H1 (cell line): ENCODE measurements around the gene LBH.

Experiments used
- CBX8 ChIP-seq: fragments of 300-800, 300-1000 bp; sonication (generic); IDR thresholded peaks from 2 replicates; pipeline ENCODE4 v1.7.1; 2016; ENCODE audit warnings: low read depth, low read length, borderline replicate concordance
- CTCF ChIP-seq, 3 experiments: IDR thresholded peaks; 1 replicate in 2 of 3; 2 replicates in 1 of 3; pipeline versions ENCODE4 v1.5.1 to v1.6.1; 2011; ENCODE audit warnings: low read length in 3 of 3, mild to moderate bottlenecking in 3 of 3, inconsistent platforms in 2 of 3, low read depth in 1 of 3, moderate library complexity in 1 of 3; ENCODE audit not compliant: insufficient read depth in 1 of 3; ENCODE audit errors: control extremely low read depth in 1 of 3
- EP300 ChIP-seq, 2 experiments: IDR thresholded peaks; 1 replicate in 1 of 2; 2 replicates in 1 of 2; pipeline ENCODE4 v1.6.1; 2011 to 2012; ENCODE audit warnings: low read depth in 2 of 2, low read length in 2 of 2, mild to moderate bottlenecking in 2 of 2, borderline replicate concordance in 1 of 2, inconsistent platforms in 1 of 2, moderate library complexity in 1 of 2
- POLR2A ChIP-seq, 2 experiments: IDR thresholded peaks; 1 replicate in 1 of 2; 2 replicates in 1 of 2; pipeline ENCODE4 v1.6.1; 2011; ENCODE audit warnings: low read depth in 2 of 2, low read length in 2 of 2, mild to moderate bottlenecking in 2 of 2; ENCODE audit errors: control extremely low read depth in 1 of 2
- SP1 ChIP-seq: IDR thresholded peaks from 2 replicates; pipeline ENCODE4 v1.6.1; 2011; ENCODE audit warnings: low read depth, low read length

GRCh38 chr2:30235859-30236535 lies 4.7 kb downstream of the LBH start:
- TF ChIP-seq CBX8 (no peak), EP300 (IDR thresholded peaks at IDR 0.05; ENCODE audit: borderline replicate concordance in 1 of 2, low read depth in 2 of 2, low read length in 2 of 2) (no peak), CTCF (IDR thresholded peaks at IDR 0.05; ENCODE audit: control extremely low read depth in 1 of 3, insufficient read depth in 1 of 3, low read depth in 1 of 3, low read length in 3 of 3) (no peak), POLR2A (IDR thresholded peaks at IDR 0.05; ENCODE audit: control extremely low read depth in 1 of 2, low read depth in 2 of 2, low read length in 2 of 2) (no peak), SP1 (no peak)
